NCI-H510A treated with DMSO at 0.1 percent for 48 hours (cell line): ENCODE results near the gene VPS8.
A peak's percentile ranks its signal among the peaks of the same experiment; 100 is the strongest.

Experiments
- DNase-seq: peaks from one replicate; lab custom pipeline; 2025; lab: John Stamatoyannopoulos, UW

The VPS8 gene

DNA sequence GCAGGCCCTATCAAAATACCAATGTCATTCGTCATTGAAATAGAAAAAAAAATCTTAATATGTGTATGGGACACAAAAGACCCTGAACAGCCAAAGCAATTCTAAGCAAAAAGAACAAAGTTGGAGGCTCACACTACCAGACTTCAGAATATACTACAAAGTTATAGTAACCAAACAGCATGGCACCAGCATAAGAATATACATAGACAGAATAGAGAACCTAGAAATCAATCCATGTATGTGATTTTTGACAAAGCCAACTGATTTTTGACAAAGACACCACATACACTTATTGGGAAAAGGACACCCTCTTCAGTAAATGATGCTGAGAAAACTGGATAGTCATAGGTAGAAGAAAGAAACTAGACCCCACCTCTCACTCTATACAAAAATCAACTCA, 245.9 kb downstream of the VPS8 start:
- no peak for DNase-seq

DNA sequence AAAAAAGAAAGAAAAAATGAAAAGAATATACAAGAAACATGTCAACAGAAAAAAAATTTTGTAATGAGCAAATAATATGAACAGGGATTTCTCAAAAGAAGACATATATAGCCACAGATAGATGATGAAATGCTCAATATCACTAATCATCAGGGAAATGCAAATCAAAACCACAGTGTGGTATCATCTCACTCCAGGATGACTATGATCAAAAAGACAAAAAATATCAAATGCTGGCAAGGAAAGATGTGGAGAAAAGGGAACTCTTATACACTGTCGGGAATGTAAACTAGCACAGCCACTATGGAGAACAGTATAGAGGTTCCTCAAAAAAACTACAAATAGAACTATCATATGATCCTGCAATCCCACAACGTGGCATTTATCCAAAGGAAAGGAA, 246.8 kb downstream of the VPS8 start:
- DNase-seq, result no peak

DNA sequence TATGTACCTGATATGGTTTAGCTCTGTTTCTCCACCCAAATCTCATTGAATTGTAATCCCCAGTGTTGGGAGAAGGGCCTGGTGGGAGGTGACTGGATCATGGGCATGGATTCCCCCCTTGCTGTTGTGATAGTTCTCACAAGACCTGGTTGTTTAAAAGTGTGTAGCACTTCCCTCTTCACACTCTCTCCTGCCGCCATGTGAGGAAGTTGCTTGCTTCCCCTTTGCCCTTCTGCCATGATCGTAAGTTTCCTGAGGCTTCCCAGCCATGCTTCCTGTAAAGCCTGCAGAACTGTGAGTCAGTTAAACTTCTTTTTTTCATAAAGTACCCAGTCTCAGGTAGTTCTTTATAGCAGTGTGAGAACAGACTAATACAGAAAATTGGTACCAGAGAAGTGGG, 247.8 kb downstream of the VPS8 start:
- no peak for DNase-seq

DNA sequence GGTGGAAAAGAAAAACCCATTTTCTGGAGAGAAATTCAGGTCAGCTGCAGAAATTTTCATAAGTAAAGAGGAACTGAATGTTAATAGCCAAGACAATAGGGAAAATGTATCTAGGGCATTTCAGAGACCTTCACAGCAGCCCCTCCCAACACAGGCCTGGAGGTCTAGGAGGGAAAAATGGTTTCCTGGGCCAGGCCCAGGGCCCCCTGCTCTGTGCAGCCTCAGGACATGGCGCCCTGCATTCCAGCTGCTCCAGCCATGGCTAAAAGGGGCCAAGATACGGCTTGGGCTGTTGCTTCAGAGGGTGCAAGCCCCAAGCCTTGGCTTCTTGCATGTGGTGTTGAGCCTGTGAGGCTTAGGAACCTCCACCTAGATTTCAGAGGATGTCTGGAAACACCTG, 248.7 kb downstream of the VPS8 start:
- DNase-seq, result no peak

DNA sequence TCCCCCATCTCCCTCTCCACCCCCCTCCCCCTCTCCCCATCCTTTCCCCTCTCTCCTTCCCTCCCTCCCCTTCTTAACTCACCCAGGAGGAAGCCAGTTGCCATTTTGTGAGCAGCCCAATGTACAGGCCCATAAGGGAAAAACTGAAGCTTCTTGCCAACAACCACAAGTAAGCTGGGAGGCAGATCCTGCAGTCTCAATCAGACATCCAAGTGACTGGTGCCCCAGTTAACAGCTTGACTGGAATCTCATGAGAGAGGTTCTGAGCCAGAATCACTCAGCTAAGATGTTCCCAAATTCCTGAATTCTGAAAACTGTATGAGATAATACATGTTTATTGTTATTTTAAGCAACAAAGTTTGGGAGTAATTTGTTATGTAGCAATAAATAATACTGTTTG, 250.2 kb downstream of the VPS8 start:
- no peak for DNase-seq

DNA sequence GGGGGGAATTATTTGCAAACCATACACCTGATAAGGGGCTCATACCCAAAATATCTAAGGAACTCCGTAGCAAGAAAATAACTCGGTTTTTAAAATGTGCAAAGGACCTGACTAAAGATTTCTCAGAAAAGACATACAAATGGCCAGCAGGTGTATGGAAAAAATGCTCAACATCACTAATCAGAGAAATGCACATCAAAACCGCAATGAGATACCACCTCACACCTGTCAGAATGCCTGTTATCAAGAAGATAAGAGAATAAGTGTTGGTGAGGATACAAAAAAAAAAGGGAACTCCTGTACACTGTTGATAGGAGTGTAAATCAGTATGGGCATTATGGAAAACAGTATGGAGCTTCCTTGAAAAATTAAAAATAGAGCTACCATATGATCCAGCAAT, 251.5 kb downstream of the VPS8 start:
- no peak for DNase-seq

DNA sequence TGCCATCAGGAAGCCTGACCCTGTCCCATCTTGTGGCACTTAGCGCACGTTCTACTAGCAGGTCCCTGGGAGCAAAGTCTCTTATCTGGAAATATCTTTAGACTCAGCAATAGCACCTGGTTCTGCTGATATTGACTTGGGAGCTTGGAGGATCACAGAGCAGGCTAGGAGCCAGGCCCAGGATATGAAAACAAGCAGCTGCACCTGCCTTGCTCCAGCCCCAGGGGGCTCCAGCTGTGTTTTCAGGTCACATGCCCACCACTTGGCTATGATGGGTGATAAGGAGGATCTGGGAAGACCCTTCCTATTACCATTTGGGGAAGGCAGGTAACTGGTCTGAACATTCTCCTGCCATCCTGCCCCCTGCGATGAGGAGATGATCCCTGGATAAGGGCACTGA, 253.1 kb downstream of the VPS8 start:
- DNase-seq, result no peak

DNA sequence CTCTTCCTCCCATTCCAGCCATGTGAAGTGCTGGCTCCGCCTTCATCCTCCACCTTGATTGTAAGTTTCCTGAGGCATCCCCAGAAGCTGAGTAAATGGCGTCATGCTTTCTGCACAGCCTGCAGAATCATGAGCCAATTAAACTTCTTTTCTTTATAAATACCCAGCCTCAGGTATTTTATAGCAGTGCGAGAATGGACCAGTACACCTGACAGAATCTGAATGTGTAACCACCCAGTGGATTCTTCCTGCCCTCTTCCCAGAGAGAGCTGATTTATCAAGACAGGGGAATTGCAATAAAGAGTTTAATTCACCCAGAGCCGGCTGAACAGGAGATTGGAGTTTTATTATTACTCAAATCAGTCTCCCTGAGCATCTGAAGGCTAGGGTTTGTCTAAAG, 254.3 kb downstream of the VPS8 start:
- DNase-seq, result no peak

DNA sequence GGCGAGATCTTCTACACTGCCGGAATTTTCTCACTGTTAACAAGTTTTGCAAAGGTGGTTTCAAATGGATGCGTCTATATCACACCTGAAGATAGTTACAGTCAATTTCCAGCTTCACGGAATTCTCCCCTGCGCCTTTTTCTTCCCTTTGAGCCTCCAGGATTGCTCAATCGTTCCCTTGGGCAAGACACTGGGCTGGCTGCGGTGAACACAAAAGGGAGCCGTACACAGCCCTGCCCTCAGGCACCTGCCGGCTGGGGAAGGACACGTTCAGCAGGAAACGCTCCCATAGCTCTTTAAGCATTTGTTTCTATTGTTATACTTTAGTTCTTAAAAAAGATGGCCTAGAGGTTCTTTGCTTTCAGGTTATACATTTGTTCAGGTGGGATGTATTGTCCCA, 255.2 kb downstream of the VPS8 start:
- no peak for DNase-seq

DNA sequence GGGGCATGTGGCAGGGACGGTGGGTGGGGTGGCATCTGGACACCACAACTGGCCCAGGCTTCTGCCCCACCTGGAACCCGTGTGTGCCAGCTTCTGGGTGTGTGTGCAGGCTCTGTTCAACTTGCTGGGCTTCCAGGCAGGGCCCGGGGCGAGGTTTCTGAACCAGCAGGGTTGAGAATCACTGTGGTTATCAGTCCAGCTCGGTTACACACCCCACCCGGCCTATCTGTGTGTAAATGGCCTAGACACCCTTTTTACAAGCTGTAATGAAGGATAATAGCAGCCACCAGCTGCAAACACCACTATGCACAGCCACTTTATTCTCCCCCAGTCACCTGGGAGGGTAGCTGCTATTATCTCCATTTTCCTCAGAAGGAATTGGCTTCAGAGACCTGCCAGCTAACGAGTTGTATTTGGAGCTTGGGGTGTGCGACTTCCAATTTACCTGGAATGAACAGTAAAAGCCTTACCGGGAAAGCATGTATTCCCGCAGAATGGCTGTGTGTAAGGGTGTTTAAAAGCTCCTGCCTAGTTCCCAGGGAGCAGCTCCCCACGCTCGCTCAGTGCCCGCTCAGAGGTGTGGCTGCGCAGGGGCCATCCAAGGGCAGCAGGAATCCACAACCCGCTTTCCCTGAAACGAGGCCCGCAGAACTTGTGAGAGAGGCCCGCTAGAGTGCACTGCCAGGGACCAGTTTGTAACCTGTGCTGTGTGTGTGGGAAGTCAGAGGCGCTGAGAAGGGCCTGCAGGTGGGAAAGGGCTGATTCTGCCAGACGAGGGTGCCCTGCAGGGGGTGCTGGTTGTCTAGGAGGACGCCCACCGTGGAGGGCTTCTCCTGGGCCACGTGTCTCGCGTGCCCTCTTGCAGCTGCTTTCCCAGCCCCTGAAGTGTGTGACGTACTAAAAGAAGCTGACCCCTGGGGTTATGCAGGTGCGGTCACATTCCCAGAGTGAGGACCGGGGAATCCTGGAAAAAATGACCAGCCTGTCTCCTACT, 257.4 kb downstream of the VPS8 start:
- DNase-seq, result no peak

DNA sequence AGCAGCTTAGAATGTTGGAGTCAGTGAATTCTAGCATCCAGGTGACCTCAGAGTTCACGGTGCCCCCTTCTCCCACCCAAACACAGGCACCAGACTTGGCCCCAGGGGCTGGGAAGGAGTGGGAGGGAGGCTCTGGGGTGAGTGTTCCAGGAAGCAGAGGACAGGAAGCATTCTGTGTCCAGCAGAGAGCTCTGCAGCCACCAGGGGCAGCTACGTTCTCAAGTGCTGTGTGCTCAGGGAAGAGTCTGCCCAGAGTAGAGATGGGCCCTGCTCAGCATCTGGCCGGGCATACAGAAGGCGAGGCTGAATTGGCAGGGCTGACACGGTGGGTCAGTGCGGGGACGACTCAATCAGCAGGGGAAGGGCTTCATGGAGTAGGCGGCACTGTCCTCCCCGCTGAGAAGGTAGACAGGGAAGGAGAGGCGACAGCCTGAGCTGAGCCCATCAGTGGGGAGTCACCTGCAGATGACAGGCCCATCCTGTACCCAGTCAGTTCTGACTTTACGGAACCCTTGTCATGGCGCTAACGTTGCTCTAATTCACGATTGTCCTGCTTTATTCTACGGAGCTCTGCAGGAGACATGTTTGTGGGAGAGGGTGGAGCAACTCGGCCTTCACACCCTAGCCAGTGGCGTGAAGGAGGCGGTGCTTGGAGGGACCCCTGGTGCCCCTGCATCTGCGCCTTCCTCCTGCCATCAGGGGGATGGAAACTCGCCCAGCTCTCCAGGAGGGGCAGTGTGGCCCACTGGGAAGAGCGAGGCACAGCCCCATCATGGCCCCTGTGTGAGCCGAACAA, 258.7 kb downstream of the VPS8 start:
- peak; percentile 2 for DNase-seq

DNA sequence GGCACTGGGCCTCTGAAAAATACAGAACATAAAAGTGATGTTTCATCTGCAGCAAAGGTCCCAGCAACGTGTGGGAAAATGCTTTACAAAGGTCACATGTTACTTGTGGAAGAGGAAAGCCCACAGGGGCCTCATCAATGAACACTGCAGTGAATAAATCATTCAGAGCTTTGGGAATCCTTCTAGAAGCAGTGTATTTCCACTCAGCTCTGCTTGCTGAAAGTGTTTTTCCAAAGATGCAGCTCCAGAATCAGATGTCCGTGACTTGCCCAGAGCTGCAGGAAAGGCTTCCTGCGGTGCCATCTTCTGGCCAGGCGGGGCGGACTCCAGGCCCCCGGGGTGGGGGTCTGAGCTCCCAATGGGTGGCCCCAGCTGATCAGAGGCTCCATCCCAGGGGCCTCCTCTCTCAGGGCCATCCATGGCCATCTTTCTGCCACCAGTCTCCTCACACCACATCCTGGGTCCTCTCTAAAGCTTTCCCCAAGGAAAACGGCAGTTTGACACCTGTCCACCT, 259.4 kb downstream of the VPS8 start:
- no peak for DNase-seq

DNA sequence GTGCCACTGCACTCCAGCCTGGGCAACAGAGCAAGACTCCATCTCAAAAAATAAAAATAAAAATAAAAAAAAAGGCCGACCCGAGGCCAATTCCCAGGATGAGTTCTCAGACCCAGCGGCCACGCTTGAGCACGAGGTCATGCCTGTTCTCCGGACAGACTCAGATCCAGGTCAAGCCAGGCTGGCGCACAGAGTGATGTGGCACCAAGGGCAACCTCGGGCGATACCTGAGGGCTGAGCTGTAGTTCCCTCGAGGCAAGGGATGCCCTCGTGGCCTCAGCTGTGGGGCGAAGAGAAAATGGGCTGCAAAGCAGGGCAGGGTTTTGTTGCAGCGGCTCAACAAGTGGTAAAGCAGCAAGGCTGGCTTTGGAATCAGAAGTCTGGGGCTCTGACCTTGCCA, 263.6 kb downstream of the VPS8 start:
- DNase-seq, result no peak

DNA sequence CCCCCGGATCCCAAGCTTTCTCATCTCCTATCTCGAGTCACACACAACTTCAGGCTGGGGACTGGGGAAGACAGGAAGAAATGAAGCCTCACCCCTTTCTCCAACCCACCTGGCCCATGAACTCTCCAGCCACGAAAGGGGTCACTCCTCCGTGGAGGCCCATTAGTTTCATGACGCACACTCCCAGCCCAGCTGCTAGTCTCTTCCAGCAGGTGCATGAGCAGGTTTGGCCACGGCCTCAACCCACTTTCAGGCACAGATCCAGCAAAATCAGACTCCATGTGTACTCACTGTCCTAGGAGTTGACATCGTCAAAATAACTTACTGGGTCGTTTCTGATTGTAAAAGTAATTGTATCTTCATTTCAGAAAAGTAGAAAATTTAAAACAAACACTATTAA, 264.3 kb downstream of the VPS8 start:
- no peak for DNase-seq

DNA sequence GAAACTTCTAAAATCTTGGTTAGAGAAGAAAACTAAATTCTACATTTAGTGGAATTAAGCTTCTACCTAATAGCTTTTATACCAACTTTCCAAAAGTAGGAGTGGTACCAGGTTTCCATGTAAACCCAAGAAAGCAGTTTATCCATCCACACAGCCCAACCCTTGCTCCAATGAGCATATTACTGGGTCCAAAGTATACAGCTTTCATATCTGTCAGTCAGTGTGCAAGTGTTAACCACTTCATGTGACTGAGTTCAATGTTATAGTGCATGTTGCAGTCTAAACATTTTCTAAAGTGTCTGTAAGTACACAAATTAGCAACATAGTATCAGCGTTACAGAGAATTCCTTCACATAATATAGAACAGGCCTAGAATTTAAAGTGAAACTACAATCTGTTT, 267.7 kb downstream of the VPS8 start:
- DNase-seq, result no peak

DNA sequence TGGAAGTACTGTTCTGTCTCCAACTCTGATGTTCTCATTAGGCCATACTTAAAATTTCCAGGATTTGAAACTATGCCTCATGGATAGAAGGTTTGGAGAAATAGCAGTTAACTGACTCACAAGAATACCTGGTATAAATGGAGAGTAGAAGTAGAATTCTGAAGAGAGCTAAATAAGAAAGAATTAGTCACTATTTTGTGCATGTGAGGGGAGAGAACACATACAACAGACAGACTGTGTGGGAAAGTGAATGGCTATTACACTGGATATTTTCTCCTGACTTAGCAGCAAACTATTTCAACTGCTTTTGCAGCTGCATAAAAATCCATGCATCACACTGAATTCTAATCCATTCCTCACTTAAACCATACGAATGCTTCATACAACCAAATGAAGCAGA, 269.6 kb downstream of the VPS8 start:
- no peak for DNase-seq

DNA sequence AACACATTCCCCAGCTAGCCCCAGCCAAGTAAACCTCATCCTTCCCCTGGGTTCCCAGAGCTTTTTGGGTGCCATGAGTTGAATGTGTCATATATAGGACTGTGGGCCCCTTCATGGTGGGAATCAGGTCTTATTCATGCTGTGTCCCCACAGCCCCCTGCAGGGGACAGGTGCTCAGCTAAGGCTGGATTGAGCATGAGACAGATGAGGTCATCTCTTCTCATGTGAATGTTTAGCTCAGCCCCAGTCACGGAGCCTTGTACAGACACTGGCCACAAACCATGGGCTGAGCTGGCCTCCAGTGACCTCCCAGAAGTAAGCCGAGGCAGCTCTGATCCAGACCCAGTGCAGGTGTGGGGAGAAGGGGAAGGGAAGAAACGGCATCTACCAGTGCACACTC, 270.2 kb downstream of the VPS8 start:
- no peak for DNase-seq

DNA sequence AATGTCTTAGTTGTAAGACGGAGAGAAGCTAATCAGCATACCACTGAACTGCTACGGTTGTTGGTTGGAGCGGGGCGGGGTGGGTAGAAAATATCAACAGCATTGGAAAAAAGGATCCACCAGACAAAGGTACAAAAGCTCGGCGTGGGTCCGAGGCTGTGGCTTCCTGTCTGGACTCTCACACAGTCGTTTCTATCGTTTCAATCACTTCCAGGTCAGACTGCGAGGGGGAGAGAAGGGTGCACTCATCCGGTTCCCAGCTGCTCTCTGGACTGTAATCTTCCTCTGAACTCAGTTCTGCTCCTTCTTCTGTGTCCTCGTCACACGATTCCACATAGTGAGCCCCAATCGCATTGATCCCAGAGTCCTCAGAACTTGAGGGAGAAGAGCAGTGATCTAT, 270.9 kb downstream of the VPS8 start:
- DNase-seq, result no peak

DNA sequence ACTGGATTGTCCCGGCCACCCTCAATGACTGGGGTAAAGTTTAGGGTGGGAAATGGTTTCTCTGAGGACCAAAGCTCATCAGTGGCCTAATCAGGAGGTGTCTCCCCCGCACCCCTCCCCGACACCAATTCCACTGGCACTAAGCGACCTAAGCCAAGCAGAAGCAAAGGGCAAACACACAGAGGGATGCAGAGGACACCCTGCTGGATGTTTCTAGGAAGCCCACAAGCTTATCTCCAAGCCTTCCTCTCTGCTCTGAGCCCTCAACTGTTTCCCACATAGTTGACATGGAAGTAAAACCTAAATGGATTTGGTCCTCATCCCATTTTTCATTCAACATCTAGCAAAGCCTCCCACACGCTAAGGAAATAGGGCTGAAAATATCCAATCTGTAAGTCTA, 272.4 kb downstream of the VPS8 start:
- DNase-seq, result no peak

DNA sequence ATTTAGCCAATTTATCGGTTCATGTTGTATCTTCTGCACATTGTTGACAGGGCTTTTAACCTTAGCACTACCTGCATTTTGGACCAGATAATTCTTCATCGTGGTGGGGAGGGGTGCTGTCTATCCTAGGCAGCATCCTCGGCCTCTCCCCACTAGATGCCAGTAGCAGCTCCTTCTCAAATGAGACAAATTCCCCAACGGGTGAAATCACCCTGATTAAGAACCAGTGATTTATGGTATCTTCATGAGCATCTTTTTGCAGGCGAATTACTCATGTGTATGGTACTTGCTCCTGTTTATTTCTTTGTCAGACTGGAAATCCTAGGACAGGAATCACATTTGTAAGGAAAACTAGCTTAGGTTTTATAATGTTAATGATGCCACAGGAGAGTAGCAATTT, 272.9 kb downstream of the VPS8 start:
- DNase-seq, result no peak

DNA sequence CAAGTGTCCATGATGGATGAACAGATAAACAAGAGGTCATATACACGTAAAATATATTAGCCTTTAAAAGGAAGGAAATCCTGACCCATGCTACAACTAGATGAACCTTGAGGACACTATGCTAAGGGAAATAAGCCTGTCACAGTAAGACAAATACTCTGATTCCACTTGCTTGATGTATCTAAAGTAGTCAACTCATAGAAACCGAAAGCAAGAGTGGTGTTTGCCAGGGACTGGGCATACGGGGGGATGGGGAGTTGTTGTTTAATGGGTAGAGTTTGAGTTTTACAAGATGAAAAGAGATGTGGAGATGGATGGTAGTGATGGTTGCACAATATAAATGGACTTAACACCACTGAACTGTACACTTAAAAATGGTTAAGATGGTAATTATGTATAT, 275.5 kb downstream of the VPS8 start:
- DNase-seq, result no peak

DNA sequence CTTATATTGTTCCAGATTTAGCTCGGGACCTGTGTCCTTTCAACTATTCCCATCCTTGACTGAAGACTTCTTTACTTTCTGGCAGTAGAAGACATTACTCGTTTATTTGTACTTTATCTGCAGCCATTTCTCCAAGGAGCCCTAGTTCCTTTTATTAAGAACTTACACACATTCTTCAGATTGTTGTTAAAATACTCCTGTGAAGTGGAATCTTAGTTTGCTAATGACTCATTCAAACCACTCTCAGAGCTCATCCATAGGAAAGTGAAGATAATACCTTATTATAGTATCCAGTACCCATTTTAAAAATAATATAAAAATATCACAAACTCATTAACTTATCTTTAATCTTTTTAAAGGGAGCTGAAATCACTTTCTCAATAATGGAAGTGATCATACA, 277.4 kb downstream of the VPS8 start:
- DNase-seq, result no peak

DNA sequence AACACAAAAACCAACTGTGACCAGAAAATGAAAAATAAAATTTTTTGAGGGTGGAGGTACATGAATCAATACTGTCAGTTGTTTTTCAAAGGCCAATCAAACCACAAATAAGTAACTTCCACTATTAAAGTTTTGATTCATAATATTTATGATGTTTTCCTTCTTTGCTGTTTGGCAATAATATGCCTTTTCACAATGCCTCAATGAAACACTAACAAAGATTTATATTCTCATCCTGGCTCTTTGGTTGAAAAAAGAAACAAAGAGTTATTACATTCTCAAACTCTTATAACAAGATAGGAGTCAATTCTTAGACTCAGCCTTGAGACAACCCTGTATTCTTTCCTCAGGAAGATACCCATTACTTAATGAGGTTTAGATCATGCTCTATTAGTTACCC, 277.8 kb downstream of the VPS8 start:
- no peak for DNase-seq
